HCT116 (cell line): ENCODE data around the gene BAX. TPM values are rescaled to one million over a fixed set of nuclear protein-coding genes. Genes with fewer than 3 reads are reported as not detected.

Experiments
- ATAC-seq: fragments of 200-7000 bp; cut with Tn5 transposase; 2 replicates; pipeline ENCODE4 v1.9.1; 2020; ENCODE audit warnings: mild to moderate bottlenecking, moderate library complexity
- BruUV-seq: library from RNA; stranded (reverse); fragments of 400-500 nt; replicated peaks from 2 replicates; lab custom pipeline; 2021; lab: Mats Ljungman, UMichigan
- CTCF ChIA-PET: fragments of 300-600 bp; sonication (Branson Sonifier 250); formaldehyde crosslinking; loops from one replicate; lab custom pipeline; 2021; ENCODE audit warnings: antibody characterized with exemption; lab: Charles Lee
- POLR2A ChIA-PET: fragments of 300-600, 350-600 bp; sonication (Branson Sonifier 250); formaldehyde crosslinking; loops from one replicate; lab custom pipeline; 2021; ENCODE audit warnings: antibody characterized with exemption; lab: Charles Lee
- RAD21 ChIA-PET, 2 experiments: fragments of 300-600 bp; sonication (Branson Sonifier 250); formaldehyde crosslinking; loops; one replicate each; lab custom pipeline; 2023; ENCODE audit warnings: low total read pairs in 2 of 2; ENCODE audit not compliant: uncharacterized antibody in 2 of 2, unreplicated experiment in 2 of 2, low non-redundant PET in 1 of 2; lab: Charles Lee
- DNase-seq: peaks from one replicate; pipeline ENCODE4 v3.0.0-alpha.2; 2010; ENCODE audit warnings: low read depth, low spot score
- H2AFZ ChIP-seq: fragments of 200-600 bp; shearing (Covaris generic), sonication (generic); 2 replicates; pipeline ENCODE4 v1.6.1; 2017; ENCODE audit warnings: low read depth, mixed run types, mixed read lengths, antibody characterized with exemption, low read length; ENCODE audit not compliant: poor library complexity, severe bottlenecking
- H3K27ac ChIP-seq: 2 replicates; pipeline ENCODE4 v1.5.1; 2012; ENCODE audit warnings: low read depth, low read length
- H3K27me3 ChIP-seq: fragments of 200-600 bp; sonication (generic); 2 replicates; pipeline ENCODE4 v1.6.1; 2016; ENCODE audit warnings: mixed run types, low read length, mixed read lengths; ENCODE audit not compliant: insufficient read depth
- H3K36me3 ChIP-seq, 2 experiments: fragments of 200-500 bp in 1 of 2; fragments of 200-600 bp in 1 of 2; sonication (Bioruptor generic) in 1 of 2; sonication (generic) in 1 of 2; 2 replicates each; pipeline versions ENCODE4 v1.5.1 to v1.6.1; 2014 to 2016; ENCODE audit warnings: low read length in 2 of 2, inconsistent platforms in 1 of 2, mixed read lengths in 1 of 2, mixed run types in 1 of 2; ENCODE audit not compliant: insufficient read depth in 2 of 2, control insufficient read depth in 1 of 2
- H3K4me1 ChIP-seq, 2 experiments: fragments of 200-600 bp in 1 of 2; sonication (generic) in 1 of 2; 2 replicates each; pipeline versions ENCODE4 v1.5.1 to v1.6.1; 2012 to 2017; ENCODE audit warnings: low read length in 2 of 2, inconsistent platforms in 1 of 2, mild to moderate bottlenecking in 1 of 2, mixed read lengths in 1 of 2, mixed run types in 1 of 2, moderate library complexity in 1 of 2; ENCODE audit not compliant: insufficient read depth in 2 of 2, control insufficient read depth in 1 of 2
- H3K4me2 ChIP-seq: fragments of 200-600 bp; sonication (generic); 2 replicates; pipeline ENCODE4 v1.6.1; 2017; ENCODE audit warnings: mixed run types, low read length, mixed read lengths
- H3K4me3 ChIP-seq, 2 experiments: fragments of 200-600 bp in 1 of 2; sonication (generic) in 1 of 2; replicated peaks in 1 of 2; 2 replicates each; pipeline ENCODE4 v1.5.1; 2011 to 2016; ENCODE audit warnings: low read length in 2 of 2, control low read depth in 1 of 2, low read depth in 1 of 2, mild to moderate bottlenecking in 1 of 2, mixed read lengths in 1 of 2, mixed run types in 1 of 2
- H3K79me2 ChIP-seq: fragments of 200-600 bp; sonication (generic); 2 replicates; pipeline ENCODE4 v1.6.1; 2017; ENCODE audit warnings: mild to moderate bottlenecking, mixed run types, low read length, moderate library complexity, mixed read lengths; ENCODE audit not compliant: insufficient read depth
- H3K9ac ChIP-seq: fragments of 200-600 bp; sonication (generic); 2 replicates; pipeline ENCODE4 v1.6.1; 2016; ENCODE audit warnings: low read length, mixed read lengths
- H3K9me2 ChIP-seq: fragments of 200-600 bp; sonication (generic), shearing (Covaris generic); 2 replicates; pipeline ENCODE4 v1.6.1; 2017; ENCODE audit warnings: mixed run types, mild to moderate bottlenecking, moderate library complexity; ENCODE audit not compliant: insufficient read depth
- H3K9me3 ChIP-seq, 2 experiments: fragments of 200-500 bp in 1 of 2; fragments of 200-600 bp in 1 of 2; sonication (Bioruptor generic) in 1 of 2; sonication (generic) in 1 of 2; 2 replicates each; pipeline ENCODE4 v1.6.1; 2014 to 2017; ENCODE audit warnings: low read length in 2 of 2, mixed read lengths in 2 of 2, inconsistent platforms in 1 of 2, low read depth in 1 of 2, mild to moderate bottlenecking in 1 of 2, mixed run types in 1 of 2, moderate library complexity in 1 of 2; ENCODE audit not compliant: control insufficient read depth in 1 of 2, insufficient read depth in 1 of 2
- H4K20me1 ChIP-seq: fragments of 200-600 bp; sonication (generic), shearing (Covaris generic); 2 replicates; pipeline ENCODE4 v1.6.1; 2017; ENCODE audit warnings: mixed run types, mild to moderate bottlenecking, moderate library complexity; ENCODE audit not compliant: insufficient read depth
- EGR1 ChIP-seq: IDR thresholded peaks from 2 replicates; pipeline ENCODE4 v1.6.1; 2012; ENCODE audit warnings: low read depth
- JUND ChIP-seq: IDR thresholded peaks from 2 replicates; pipeline ENCODE4 v1.6.1; 2012
- POLR2AphosphoS5 ChIP-seq: IDR thresholded peaks from 2 replicates; pipeline ENCODE4 v1.6.1; 2011; ENCODE audit warnings: mild to moderate bottlenecking, low read depth, low read length, moderate library complexity
- REST ChIP-seq: IDR thresholded peaks from 2 replicates; pipeline ENCODE4 v1.6.1; 2012; ENCODE audit warnings: low read depth
- SRF ChIP-seq: IDR thresholded peaks from 2 replicates; pipeline ENCODE4 v1.6.1; 2012; ENCODE audit warnings: low read depth
- TCF7L2 ChIP-seq: IDR thresholded peaks from 2 replicates; pipeline ENCODE4 v1.7.0; 2011; ENCODE audit warnings: borderline replicate concordance, inconsistent platforms; ENCODE audit not compliant: insufficient read depth, insufficient read length; ENCODE audit errors: extremely low read depth
- YY1 ChIP-seq: IDR thresholded peaks from 2 replicates; pipeline ENCODE4 v1.6.1; 2011; ENCODE audit warnings: low read length, low read depth, moderate library complexity, mild to moderate bottlenecking; ENCODE audit not compliant: insufficient replicate concordance; ENCODE audit errors: extremely low read depth
- ZFX ChIP-seq: fragments of 450-650 bp; IDR thresholded peaks from 2 replicates; pipeline ENCODE4 v1.6.1; 2017
- intact Hi-C: fragments of 100-400 bp; cut with micrococcal nuclease; formaldehyde crosslinking; loops from 2 replicates; pipeline ENCODE4 v1.10.0; 2022
- total RNA-seq: library from RNA; stranded (reverse); gene quantifications from one replicate; pipeline ENCODE4 v1.2.1, GENCODE V29; 2021; ENCODE audit not compliant: unreplicated experiment
- TF ChIP-seq, protein P1 (sequence below): IDR thresholded peaks from 2 replicates; pipeline ENCODE4 v1.6.1; 2012
- TF ChIP-seq, protein P2 (sequence below): IDR thresholded peaks from 2 replicates; pipeline ENCODE4 v1.6.1; 2012

Gene BAX
- total RNA-seq, 1 experiment from 2014 or later = 96.4 TPM

GRCh38 chr19:48963371-48964204 lies 8.9 kb downstream of the BAX start (continued):
- TF ChIP-seq, protein P1, sequence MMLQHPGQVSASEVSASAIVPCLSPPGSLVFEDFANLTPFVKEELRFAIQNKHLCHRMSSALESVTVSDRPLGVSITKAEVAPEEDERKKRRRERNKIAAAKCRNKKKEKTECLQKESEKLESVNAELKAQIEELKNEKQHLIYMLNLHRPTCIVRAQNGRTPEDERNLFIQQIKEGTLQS = no peak
- TF ChIP-seq JUND (peak; percentile 76), POLR2AphosphoS5 (peak; percentile 59), YY1 (no peak)

GRCh38 chr19:48964205-48965039 lies 9.7 kb downstream of the BAX start:
- H2AFZ ChIP-seq = no peak overlapping the region
- CTCF ChIA-PET = interaction anchor here (0.5 to 1.0 kb wide), 3 partner anchors 35 to 478 kb away, joined by 3 read pairs; no protein-coding TSS in a partner anchor
- RAD21 ChIA-PET = no interaction called here

More at GRCh38 chr19:48964205-48965039, 9.7 kb downstream of the BAX start:
- H3K9me3 ChIP-seq = no peaks in the 10 kb centered on the region
- no peaks in the 10 kb centered on the region for H3K27me3 ChIP-seq
- intact Hi-C loops = loop anchor here (1.0 to 5.0 kb wide), 2 partner anchors 31 to 92 kb away; partner anchors contain the start of genes DHDH and PPP1R15A
- H3K9ac ChIP-seq = peak overlapping the region; percentile 78
- peaks cover 35 to 62% of the 10 kb centered on the region in 2 experiments for H3K4me1 ChIP-seq
- TF ChIP-seq EGR1 = no peak
- TF ChIP-seq SRF = no peak
- peak; percentile 1 for TF ChIP-seq TCF7L2
- no peak; the same call in 1 of the 2 replicates for TF ChIP-seq ZFX
- TF ChIP-seq, protein P2, sequence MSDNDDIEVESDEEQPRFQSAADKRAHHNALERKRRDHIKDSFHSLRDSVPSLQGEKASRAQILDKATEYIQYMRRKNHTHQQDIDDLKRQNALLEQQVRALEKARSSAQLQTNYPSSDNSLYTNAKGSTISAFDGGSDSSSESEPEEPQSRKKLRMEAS = peak; percentile 13; the same call in 1 of the 2 replicates
- TF ChIP-seq REST = no peak
- POLR2A ChIA-PET = interaction anchor here (0.8 to 2.6 kb wide), 5 partner anchors 29 to 152 kb away, joined by 3 to 9 read pairs (median 4); partner anchors contain the start of genes DHDH, GYS1, PPP1R15A and RUVBL2
- H3K79me2 ChIP-seq = peaks cover 16% of the 10 kb centered on the region
- BruUV-seq = TSS peak; percentile 41
- H4K20me1 ChIP-seq = peaks cover 9% of the 10 kb centered on the region; the same call in 1 of the 2 replicates
- H3K9me2 ChIP-seq = no peaks in the 10 kb centered on the region
- peak overlapping the region; percentile 21 to 36 for H3K4me3 ChIP-seq
- H3K27ac ChIP-seq = peak overlapping the region; percentile 98
- H3K4me2 ChIP-seq = peak overlapping the region; percentile 83
- DNase-seq (no peak), ATAC-seq (no peak)
- peaks cover 0 to 19% of the 10 kb centered on the region in 2 experiments; a peak in 1 of 4 replicates for H3K36me3 ChIP-seq
